GM12878 (cell line): Measurements from ENCODE around the gene ARPC1B. TPM values are rescaled to one million over a fixed set of nuclear protein-coding genes. Genes with fewer than 3 reads are reported as not detected.

ENCODE experiments used
- ASH2L ChIP-seq: fragments of 300-600, 200-600 bp; sonication (generic); IDR thresholded peaks from 2 replicates; pipeline ENCODE4 v1.6.1; 2017; ENCODE audit warnings: low read depth, mild to moderate bottlenecking, borderline replicate concordance
- CBX5 ChIP-seq: sonication (generic); IDR thresholded peaks from 2 replicates; pipeline ENCODE4 v1.6.1; 2016; ENCODE audit warnings: low read depth, moderate library complexity, mild to moderate bottlenecking, inconsistent platforms
- CHD2 ChIP-seq: IDR thresholded peaks from 2 replicates; pipeline ENCODE4 v1.6.1; 2011; ENCODE audit warnings: low read depth, low read length, improper control_type of control experiment, borderline replicate concordance
- EED ChIP-seq: sonication (generic); IDR thresholded peaks from 2 replicates; pipeline ENCODE4 v1.6.1; 2016; ENCODE audit warnings: antibody characterized with exemption, low read depth
- ESRRA ChIP-seq: IDR thresholded peaks from 2 replicates; pipeline ENCODE4 v1.6.1; 2012; ENCODE audit warnings: mild to moderate bottlenecking, low read length, improper control_type of control experiment
- ETV6 ChIP-seq, 2 experiments: fragments of 450-650 bp in 1 of 2; IDR thresholded peaks in 1 of 2; conservative IDR thresholded peaks in 1 of 2; 2 replicates each; pipeline ENCODE4 v1.6.1; 2014; ENCODE audit warnings: antibody characterized with exemption in 1 of 2, borderline replicate concordance in 1 of 2, low read depth in 1 of 2, mild to moderate bottlenecking in 1 of 2, moderate library complexity in 1 of 2
- JUNB ChIP-seq: IDR thresholded peaks from 2 replicates; pipeline ENCODE4 v1.6.1; 2016; ENCODE audit warnings: antibody characterized with exemption, mild to moderate bottlenecking
- LARP7 ChIP-seq: fragments of 450-650 bp; IDR thresholded peaks from 2 replicates; pipeline ENCODE4 v1.6.1; 2017; ENCODE audit warnings: mild to moderate bottlenecking
- NFYA ChIP-seq: IDR thresholded peaks from 2 replicates; pipeline ENCODE4 v1.6.1; 2011; ENCODE audit warnings: low read depth, mild to moderate bottlenecking, low read length, improper control_type of control experiment, borderline replicate concordance
- NR2F1 ChIP-seq: fragments of 450-650 bp; conservative IDR thresholded peaks from 2 replicates; pipeline ENCODE4 v1.6.1; 2017; ENCODE audit warnings: mild to moderate bottlenecking
- POLR2A ChIP-seq: IDR thresholded peaks from 2 replicates; pipeline ENCODE4 v1.6.1; 2011; ENCODE audit warnings: low read depth, mild to moderate bottlenecking, low read length
- SIN3A ChIP-seq: IDR thresholded peaks from 2 replicates; pipeline ENCODE4 v1.6.1; 2012; ENCODE audit warnings: low read depth, low read length, improper control_type of control experiment
- YY1 ChIP-seq: IDR thresholded peaks from 2 replicates; pipeline ENCODE4 v1.6.1; 2011; ENCODE audit warnings: low read depth, mild to moderate bottlenecking, low read length
- ZBTB4 ChIP-seq: fragments of 450-650 bp; formaldehyde crosslinking; IDR thresholded peaks from 2 replicates; pipeline ENCODE4 v1.4.0; 2022; ENCODE audit warnings: mild to moderate bottlenecking, moderate library complexity
- ZNF274 ChIP-seq: IDR thresholded peaks from one replicate; pipeline ENCODE4 v1.8.0; 2011; ENCODE audit not compliant: insufficient read length, insufficient read depth
- polyA plus RNA-seq, 11 experiments: library from polyadenylated mRNA; depleted of rRNA in 4 of 11; unstranded in 6 of 11; stranded (reverse) in 5 of 11; fragments of >200 nt; fragmentation: Nextera tagmentation in 4 of 11; fragmentation: Illumina TruSeq in 1 of 11; extraction: Ambion mirVana in 4 of 11; extraction: Trizol in 1 of 11; gene quantifications; 1 replicate in 1 of 11; 2 replicates in 10 of 11; pipeline versions ENCODE4 v1.2.1 to v1.2.3, GENCODE V29; 2011 to 2016; ENCODE audit warnings: inconsistent platforms in 2 of 11, missing spikeins in 2 of 11, low read depth in 1 of 11
- total RNA-seq, 4 experiments: library from RNA; depleted of rRNA in 3 of 4; stranded (reverse); fragments of >200 nt in 3 of 4; fragmentation: Illumina TruSeq in 1 of 4; extraction: Trizol in 1 of 4; gene quantifications; 2 replicates each; pipeline versions ENCODE4 v1.2.1 to v1.2.3, GENCODE V29; 2013 to 2021
- TF ChIP-seq, protein P1 (sequence below): fragments of 450-650 bp; formaldehyde crosslinking; IDR thresholded peaks from 2 replicates; pipeline ENCODE4 v1.4.0; 2020; ENCODE audit warnings: mild to moderate bottlenecking, moderate library complexity
- TF ChIP-seq, protein P2 (sequence below): fragments of 150-350 bp; IDR thresholded peaks from 2 replicates; pipeline ENCODE4 v1.6.1; 2016; ENCODE audit warnings: low read depth, low read length

The ARPC1B gene
- total and polyA plus RNA-seq, 10 of the 15 experiments (the other 5 are each of a cell fraction or from before 2014, with no cell fraction given): 14.1 to 762 (median 387) TPM

DNA sequence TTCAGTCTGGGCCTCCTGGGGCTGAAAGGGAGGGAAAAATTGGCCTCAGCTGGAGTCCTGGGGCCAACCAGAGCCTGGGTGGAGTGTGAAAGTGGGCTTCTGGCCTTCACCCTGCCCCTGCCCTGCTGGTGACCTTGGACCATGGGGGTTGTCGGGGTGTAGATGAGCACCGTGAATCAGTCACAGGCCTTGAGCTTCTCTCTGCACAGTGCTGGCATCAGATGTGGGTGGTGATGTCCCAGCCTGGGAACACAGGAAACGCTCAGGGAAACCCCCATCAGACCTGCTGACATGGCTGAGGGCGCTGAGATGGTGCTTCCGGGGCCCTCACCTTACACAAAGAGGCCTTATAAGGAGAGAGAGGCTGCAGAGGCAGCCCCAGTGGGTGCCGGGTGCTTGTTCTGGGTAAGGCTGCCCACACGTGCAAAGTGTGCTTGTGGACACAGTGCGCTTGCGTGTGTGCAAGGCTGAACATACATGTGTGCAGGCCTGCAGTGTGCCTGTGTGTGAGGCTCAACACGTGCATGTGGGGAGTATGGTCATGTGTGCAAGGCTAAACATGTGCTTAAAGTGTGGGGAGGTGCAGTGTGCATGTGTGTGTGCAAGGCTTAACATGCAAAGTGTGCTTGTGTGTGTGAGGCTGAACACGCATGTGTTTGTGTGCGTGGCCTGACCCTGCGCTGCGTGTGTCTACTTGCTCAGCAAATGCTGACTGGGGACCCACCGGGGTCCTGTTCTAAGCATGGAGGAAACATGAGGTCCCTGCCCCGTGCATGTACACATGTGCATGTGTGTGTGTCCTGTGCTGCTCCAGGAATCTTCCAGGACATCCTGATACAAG, 6.5 kb downstream of the ARPC1B start (continued):
- TF ChIP-seq, protein P1, sequence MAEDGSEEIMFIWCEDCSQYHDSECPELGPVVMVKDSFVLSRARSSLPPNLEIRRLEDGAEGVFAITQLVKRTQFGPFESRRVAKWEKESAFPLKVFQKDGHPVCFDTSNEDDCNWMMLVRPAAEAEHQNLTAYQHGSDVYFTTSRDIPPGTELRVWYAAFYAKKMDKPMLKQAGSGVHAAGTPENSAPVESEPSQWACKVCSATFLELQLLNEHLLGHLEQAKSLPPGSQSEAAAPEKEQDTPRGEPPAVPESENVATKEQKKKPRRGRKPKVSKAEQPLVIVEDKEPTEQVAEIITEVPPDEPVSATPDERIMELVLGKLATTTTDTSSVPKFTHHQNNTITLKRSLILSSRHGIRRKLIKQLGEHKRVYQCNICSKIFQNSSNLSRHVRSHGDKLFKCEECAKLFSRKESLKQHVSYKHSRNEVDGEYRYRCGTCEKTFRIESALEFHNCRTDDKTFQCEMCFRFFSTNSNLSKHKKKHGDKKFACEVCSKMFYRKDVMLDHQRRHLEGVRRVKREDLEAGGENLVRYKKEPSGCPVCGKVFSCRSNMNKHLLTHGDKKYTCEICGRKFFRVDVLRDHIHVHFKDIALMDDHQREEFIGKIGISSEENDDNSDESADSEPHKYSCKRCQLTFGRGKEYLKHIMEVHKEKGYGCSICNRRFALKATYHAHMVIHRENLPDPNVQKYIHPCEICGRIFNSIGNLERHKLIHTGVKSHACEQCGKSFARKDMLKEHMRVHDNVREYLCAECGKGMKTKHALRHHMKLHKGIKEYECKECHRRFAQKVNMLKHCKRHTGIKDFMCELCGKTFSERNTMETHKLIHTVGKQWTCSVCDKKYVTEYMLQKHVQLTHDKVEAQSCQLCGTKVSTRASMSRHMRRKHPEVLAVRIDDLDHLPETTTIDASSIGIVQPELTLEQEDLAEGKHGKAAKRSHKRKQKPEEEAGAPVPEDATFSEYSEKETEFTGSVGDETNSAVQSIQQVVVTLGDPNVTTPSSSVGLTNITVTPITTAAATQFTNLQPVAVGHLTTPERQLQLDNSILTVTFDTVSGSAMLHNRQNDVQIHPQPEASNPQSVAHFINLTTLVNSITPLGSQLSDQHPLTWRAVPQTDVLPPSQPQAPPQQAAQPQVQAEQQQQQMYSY (CRISPR knock-in tag): no peak
- TF ChIP-seq JUNB: no peak
- TF ChIP-seq ETV6 (conservative IDR thresholded peaks at IDR 0.05 in 1 of 2, IDR thresholded peaks at IDR 0.05 in 1 of 2; ENCODE audit: borderline replicate concordance in 1 of 2, low read depth in 1 of 2): peak in 1 of 2 experiments; percentile 50; a peak in 1 of 4 replicates
- TF ChIP-seq ZNF274: no peak
- TF ChIP-seq NR2F1: peak; percentile 81
- no peak for TF ChIP-seq NFYA
- TF ChIP-seq YY1: no peak
- TF ChIP-seq SIN3A: peak; percentile 69; the same call in 1 of the 2 replicates
- no peak for TF ChIP-seq ASH2L
- no peak; the same call in 1 of the 2 replicates for TF ChIP-seq EED
- TF ChIP-seq, protein P2, sequence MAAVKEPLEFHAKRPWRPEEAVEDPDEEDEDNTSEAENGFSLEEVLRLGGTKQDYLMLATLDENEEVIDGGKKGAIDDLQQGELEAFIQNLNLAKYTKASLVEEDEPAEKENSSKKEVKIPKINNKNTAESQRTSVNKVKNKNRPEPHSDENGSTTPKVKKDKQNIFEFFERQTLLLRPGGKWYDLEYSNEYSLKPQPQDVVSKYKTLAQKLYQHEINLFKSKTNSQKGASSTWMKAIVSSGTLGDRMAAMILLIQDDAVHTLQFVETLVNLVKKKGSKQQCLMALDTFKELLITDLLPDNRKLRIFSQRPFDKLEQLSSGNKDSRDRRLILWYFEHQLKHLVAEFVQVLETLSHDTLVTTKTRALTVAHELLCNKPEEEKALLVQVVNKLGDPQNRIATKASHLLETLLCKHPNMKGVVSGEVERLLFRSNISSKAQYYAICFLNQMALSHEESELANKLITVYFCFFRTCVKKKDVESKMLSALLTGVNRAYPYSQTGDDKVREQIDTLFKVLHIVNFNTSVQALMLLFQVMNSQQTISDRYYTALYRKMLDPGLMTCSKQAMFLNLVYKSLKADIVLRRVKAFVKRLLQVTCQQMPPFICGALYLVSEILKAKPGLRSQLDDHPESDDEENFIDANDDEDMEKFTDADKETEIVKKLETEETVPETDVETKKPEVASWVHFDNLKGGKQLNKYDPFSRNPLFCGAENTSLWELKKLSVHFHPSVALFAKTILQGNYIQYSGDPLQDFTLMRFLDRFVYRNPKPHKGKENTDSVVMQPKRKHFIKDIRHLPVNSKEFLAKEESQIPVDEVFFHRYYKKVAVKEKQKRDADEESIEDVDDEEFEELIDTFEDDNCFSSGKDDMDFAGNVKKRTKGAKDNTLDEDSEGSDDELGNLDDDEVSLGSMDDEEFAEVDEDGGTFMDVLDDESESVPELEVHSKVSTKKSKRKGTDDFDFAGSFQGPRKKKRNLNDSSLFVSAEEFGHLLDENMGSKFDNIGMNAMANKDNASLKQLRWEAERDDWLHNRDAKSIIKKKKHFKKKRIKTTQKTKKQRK: no peak
- peak; percentile 88 for TF ChIP-seq POLR2A
- no peak; the same call in 1 of the 2 replicates for TF ChIP-seq ESRRA
- no peak for TF ChIP-seq CHD2
- TF ChIP-seq ZBTB4 (CRISPR knock-in tag): no peak
- TF ChIP-seq LARP7: peak; percentile 35
- TF ChIP-seq CBX5: no peak
